ENCODE data around the gene RIN2. TPM values are rescaled to one million over a fixed set of nuclear protein-coding genes. Genes with fewer than 3 reads are reported as not detected.

The RIN2 gene
- total RNA-seq, 2 experiments from 2014 or later = not detected

DNA sequence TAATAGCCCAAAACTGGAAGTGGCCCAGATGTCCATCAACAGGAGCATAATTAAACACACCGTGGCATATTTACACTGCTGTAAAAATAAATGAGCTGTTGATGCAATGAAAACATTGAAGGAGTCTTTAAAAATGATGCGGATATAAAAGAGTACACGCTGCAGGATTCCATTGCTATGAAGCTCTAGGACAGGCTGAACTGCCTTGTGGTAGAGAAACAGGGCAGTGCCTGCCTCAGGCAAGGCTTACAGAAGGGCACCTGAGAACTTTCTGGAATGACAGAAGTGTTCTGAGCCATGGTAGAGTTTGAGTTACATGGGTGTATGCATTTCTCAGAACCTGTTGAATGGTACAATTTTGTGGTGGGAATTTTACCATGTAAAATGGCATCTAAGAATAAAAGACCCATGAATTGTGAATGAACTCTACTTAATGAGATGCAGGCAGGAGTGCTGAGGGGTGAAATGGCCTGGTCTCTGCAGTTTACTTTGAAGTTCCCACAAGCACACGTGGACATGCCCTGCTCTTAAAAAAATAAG lies 45.3 kb upstream of the RIN2 start:
- CTCF ChIA-PET = no interaction called here
- TF ChIP-seq, protein P1, sequence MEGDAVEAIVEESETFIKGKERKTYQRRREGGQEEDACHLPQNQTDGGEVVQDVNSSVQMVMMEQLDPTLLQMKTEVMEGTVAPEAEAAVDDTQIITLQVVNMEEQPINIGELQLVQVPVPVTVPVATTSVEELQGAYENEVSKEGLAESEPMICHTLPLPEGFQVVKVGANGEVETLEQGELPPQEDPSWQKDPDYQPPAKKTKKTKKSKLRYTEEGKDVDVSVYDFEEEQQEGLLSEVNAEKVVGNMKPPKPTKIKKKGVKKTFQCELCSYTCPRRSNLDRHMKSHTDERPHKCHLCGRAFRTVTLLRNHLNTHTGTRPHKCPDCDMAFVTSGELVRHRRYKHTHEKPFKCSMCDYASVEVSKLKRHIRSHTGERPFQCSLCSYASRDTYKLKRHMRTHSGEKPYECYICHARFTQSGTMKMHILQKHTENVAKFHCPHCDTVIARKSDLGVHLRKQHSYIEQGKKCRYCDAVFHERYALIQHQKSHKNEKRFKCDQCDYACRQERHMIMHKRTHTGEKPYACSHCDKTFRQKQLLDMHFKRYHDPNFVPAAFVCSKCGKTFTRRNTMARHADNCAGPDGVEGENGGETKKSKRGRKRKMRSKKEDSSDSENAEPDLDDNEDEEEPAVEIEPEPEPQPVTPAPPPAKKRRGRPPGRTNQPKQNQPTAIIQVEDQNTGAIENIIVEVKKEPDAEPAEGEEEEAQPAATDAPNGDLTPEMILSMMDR (IDR thresholded peaks at IDR 0.05) = no peak
- intact Hi-C loops (cut with micrococcal nuclease) = no loop called here

DNA sequence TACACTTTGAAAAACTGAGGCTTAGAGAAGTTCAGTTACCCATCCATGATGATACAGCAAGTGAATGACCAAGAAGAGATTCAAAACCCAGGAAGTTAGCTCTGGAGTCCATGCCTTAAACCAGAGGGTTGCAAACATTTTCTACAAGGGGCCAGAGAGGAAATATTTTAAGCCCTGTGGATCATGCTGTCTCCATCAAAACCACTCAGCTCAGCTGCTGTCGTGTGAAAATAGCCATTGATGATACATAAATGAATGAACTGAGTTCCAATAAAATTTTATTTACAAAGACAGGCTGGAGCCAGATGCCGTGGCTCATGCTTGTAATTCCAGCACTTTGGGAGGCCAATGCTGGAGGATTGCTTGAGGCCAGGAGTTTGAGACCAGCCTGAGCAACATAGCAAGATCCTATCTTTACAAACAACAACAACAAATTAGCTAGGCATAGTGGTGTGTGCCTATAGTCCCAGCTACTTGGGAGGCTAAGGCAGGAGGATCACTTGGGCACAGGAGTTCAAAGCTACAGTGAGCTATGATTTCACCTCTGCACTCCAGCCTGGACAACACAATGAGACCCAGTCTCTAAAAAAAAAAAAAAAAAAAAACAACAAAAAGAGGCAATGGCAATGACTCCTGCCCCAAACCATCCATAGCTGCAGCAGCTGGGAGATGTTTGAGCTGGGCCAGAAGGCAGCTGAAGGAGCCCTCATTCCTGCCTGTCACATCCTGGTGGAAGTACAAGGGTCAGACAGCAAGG lies 44.1 kb upstream of the RIN2 start:
- ChIA-PET CTCF (no interaction called here), POLR2A (no interaction called here)
- H3K27me3 Mint-ChIP-seq = no peaks in the 10 kb centered on the region
- peaks cover 3% of the 10 kb centered on the region for H3K9me3 Mint-ChIP-seq
- H3K4me1 Mint-ChIP-seq (ENCODE audit: low read depth) = no peaks in the 10 kb centered on the region
- DNase-seq = no peak
- ATAC-seq = no peak
- TF ChIP-seq, protein P1 (IDR thresholded peaks at IDR 0.05) = no peak
- intact Hi-C loops (cut with micrococcal nuclease) = no loop called here
- no peak overlapping the region for H3K4me3 Mint-ChIP-seq
- no peaks in the 10 kb centered on the region for H3K36me3 Mint-ChIP-seq (ENCODE audit: low read depth)
- H3K27ac Mint-ChIP-seq = no peak overlapping the region

More for the DNA sequence above, 45.3 kb upstream of the RIN2 start:
- ATAC-seq (no peak), DNase-seq (no peak)
- Mint-ChIP-seq H3K27ac (no peak overlapping the region), H3K9me3 (peaks cover 3% of the 10 kb centered on the region), H3K27me3 (no peaks in the 10 kb centered on the region), H3K4me3 (no peak overlapping the region), H3K4me1 (ENCODE audit: low read depth) (no peaks in the 10 kb centered on the region), H3K36me3 (ENCODE audit: low read depth) (no peaks in the 10 kb centered on the region)
- POLR2A ChIA-PET = no interaction called here

DNA sequence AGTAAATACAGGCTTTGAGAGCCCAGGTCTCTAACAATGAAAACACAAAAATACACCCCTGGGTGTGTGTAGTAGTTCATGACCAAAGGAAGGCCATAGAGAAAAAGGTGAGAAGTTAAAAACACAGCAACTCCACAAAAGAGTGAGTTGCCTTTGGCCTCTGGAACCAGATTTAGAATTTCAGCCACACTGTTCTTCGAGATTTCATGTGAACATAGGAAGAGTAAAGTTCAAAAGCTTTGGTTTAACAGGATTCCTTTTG lies 43.5 kb upstream of the RIN2 start:
- CTCF ChIA-PET = no interaction called here
- DNase-seq (no peak), ATAC-seq (no peak)
- Mint-ChIP-seq H3K27me3 (no peaks in the 10 kb centered on the region), H3K9me3 (peaks cover 3% of the 10 kb centered on the region), H3K4me3 (no peak overlapping the region), H3K27ac (no peak overlapping the region), H3K4me1 (ENCODE audit: low read depth) (no peaks in the 10 kb centered on the region), H3K36me3 (ENCODE audit: low read depth) (no peaks in the 10 kb centered on the region)
- POLR2A ChIA-PET = no interaction called here
- intact Hi-C loops (cut with micrococcal nuclease) = no loop called here
- TF ChIP-seq, protein P1 (IDR thresholded peaks at IDR 0.05) = no peak

DNA sequence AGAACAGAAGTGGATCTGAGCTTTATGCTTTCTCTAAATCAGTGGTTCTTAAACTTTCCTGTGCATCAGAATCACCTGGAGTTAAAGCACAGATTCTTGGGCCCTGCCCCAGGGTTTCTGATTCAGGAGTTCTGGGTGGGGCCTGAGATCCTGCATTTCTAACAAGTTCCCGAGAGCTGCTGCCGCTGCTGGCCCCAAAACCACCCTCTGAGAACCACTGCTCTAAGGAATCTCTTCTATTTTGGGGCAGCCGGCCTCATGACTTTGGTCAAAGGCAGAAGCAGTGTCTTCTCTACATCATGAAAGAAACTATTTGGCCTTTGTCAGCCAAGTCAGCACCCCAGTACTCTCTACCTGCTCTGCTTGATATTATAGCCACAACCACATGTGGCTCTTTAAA lies 42.1 kb upstream of the RIN2 start:
- H3K4me3 Mint-ChIP-seq = no peak overlapping the region
- intact Hi-C loops (cut with micrococcal nuclease) = no loop called here
- ChIA-PET CTCF (no interaction called here), POLR2A (interaction anchor here (0.6 kb wide), 1 partner anchor 1938 kb away, joined by 3 read pairs; no protein-coding TSS in a partner anchor)
- no peaks in the 10 kb centered on the region for H3K27me3 Mint-ChIP-seq
- no peak overlapping the region for H3K27ac Mint-ChIP-seq
- peaks cover 3% of the 10 kb centered on the region for H3K9me3 Mint-ChIP-seq
- DNase-seq (no peak), ATAC-seq (no peak)
- no peaks in the 10 kb centered on the region for H3K4me1 Mint-ChIP-seq (ENCODE audit: low read depth)
- TF ChIP-seq, protein P1 (IDR thresholded peaks at IDR 0.05) = no peak
- no peaks in the 10 kb centered on the region for H3K36me3 Mint-ChIP-seq (ENCODE audit: low read depth)

DNA sequence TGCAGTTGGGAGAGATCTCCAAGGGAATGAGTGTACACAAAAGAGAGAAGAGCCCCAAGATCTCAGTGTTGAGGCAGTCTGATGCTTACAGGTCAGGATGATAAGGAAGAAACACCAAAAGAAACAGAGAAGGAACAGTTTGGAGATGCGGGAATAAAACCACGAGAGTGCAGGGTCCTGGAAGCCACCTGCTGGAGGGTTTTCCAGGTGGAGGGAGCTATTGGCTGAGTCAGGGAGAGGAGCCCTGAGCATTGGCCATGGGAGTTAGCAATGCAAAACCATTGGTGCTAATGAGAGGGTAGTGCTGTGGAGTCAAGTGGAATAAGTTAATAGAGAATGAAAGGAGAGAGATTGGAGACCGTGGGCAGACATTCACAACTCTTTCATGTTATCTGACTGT lies 39.2 kb upstream of the RIN2 start:
- no peak overlapping the region for H3K4me3 Mint-ChIP-seq
- no peaks in the 10 kb centered on the region for H3K27me3 Mint-ChIP-seq
- ChIA-PET CTCF (no interaction called here), POLR2A (no interaction called here)
- H3K4me1 Mint-ChIP-seq (ENCODE audit: low read depth) = no peaks in the 10 kb centered on the region
- H3K36me3 Mint-ChIP-seq (ENCODE audit: low read depth) = no peaks in the 10 kb centered on the region
- ATAC-seq (no peak), DNase-seq (no peak)
- TF ChIP-seq, protein P1 (IDR thresholded peaks at IDR 0.05) = no peak
- no peak overlapping the region for H3K27ac Mint-ChIP-seq
- intact Hi-C loops (cut with micrococcal nuclease) = no loop called here
- H3K9me3 Mint-ChIP-seq = peaks cover 3% of the 10 kb centered on the region
